HG03175 (cell line): Measurements from ENCODE around the gene SLC4A4.

Experiments used
- ATAC-seq: cut with Tn5 transposase; IDR thresholded peaks from one replicate; pipeline ENCODE4 v1.9.1; 2021; ENCODE audit warnings: mild to moderate bottlenecking, moderate library complexity; ENCODE audit not compliant: unreplicated experiment

Gene SLC4A4

GRCh38 chr4:71587995-71588394, 249.2 kb downstream of the SLC4A4 start:
- no peak for ATAC-seq

- ATAC-seq = no peak
Observed at GRCh38 chr4:71592793-71593192, 254.0 kb downstream of the SLC4A4 start.

GRCh38 chr4:71593311-71593710, 254.5 kb downstream of the SLC4A4 start:
- ATAC-seq = no peak

- ATAC-seq = no peak
Observed at GRCh38 chr4:71595576-71596108, 256.8 kb downstream of the SLC4A4 start.

- no peak for ATAC-seq
Observed at GRCh38 chr4:71599578-71599977, 260.8 kb downstream of the SLC4A4 start.

GRCh38 chr4:71602289-71602900, 263.6 kb downstream of the SLC4A4 start:
- no peak for ATAC-seq

GRCh38 chr4:71604785-71605184, 266.0 kb downstream of the SLC4A4 start:
- peak; percentile 87 for ATAC-seq

GRCh38 chr4:71607109-71607508, 268.3 kb downstream of the SLC4A4 start:
- ATAC-seq = no peak

GRCh38 chr4:71607780-71608677, 269.2 kb downstream of the SLC4A4 start:
- ATAC-seq = no peak

GRCh38 chr4:71608678-71609071, 269.9 kb downstream of the SLC4A4 start:
- ATAC-seq = no peak

GRCh38 chr4:71609167-71609566, 270.3 kb downstream of the SLC4A4 start:
- no peak for ATAC-seq

GRCh38 chr4:71609651-71610050, 270.8 kb downstream of the SLC4A4 start:
- ATAC-seq = no peak

- no peak for ATAC-seq
Observed at GRCh38 chr4:71614621-71615020, 275.8 kb downstream of the SLC4A4 start.

- no peak for ATAC-seq
Observed at GRCh38 chr4:71616168-71616811, 277.5 kb downstream of the SLC4A4 start.
